GM12875 (cell line): ENCODE data around the gene RFWD3.

Source experiments
- H3K4me3 ChIP-seq: one replicate; pipeline ENCODE4 v1.5.1; 2011; ENCODE audit warnings: low read depth, low read length, control low read depth
- TF ChIP-seq, protein P1 (sequence below): IDR thresholded peaks from 2 replicates; pipeline ENCODE4 v1.5.1; 2011; ENCODE audit warnings: low read depth, mild to moderate bottlenecking, control low read depth, inconsistent platforms, low read length, moderate library complexity, borderline replicate concordance; ENCODE audit not compliant: insufficient read depth

Gene RFWD3

DNA sequence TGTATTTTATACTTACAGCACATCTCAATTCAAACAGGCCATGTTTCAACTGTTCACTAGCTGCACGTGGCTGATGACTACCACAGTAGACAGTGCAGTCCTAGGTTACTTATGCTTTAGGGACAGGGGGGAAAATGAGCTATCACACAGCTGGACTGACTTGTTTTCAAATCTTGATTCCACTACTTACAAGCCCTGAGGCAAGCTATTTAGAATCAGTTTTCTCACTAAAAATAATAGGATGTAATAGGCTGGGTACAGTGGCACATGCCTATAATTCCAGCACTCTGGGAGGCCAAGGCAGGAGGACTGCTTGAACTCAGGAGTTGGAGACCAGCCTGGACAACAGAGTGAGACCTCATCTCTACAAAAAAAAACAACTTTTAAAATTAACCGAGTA lies 70.1 kb downstream of the RFWD3 start:
- TF ChIP-seq, protein P1, sequence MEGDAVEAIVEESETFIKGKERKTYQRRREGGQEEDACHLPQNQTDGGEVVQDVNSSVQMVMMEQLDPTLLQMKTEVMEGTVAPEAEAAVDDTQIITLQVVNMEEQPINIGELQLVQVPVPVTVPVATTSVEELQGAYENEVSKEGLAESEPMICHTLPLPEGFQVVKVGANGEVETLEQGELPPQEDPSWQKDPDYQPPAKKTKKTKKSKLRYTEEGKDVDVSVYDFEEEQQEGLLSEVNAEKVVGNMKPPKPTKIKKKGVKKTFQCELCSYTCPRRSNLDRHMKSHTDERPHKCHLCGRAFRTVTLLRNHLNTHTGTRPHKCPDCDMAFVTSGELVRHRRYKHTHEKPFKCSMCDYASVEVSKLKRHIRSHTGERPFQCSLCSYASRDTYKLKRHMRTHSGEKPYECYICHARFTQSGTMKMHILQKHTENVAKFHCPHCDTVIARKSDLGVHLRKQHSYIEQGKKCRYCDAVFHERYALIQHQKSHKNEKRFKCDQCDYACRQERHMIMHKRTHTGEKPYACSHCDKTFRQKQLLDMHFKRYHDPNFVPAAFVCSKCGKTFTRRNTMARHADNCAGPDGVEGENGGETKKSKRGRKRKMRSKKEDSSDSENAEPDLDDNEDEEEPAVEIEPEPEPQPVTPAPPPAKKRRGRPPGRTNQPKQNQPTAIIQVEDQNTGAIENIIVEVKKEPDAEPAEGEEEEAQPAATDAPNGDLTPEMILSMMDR: no peak
- no peak overlapping the region for H3K4me3 ChIP-seq

DNA sequence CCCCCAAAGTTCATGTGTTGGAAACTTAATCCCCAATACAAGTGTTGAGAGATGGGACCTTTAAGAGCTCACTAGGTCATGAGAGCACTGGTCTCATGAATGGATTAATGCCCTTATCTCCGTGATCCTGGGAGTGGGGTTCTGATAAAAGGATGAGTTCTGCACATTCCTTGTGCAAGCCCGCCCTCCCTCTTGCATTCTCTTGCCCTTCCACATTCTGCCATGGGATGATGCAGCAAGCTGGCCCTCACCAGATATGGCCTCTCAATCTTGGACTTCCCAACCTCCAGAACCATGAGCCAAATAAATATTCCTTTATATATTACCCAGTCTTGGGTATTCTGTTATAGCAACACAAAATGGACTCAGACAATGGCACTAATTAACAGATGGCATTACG lies 73.8 kb downstream of the RFWD3 start:
- H3K4me3 ChIP-seq: no peak overlapping the region
- TF ChIP-seq, protein P1: no peak

DNA sequence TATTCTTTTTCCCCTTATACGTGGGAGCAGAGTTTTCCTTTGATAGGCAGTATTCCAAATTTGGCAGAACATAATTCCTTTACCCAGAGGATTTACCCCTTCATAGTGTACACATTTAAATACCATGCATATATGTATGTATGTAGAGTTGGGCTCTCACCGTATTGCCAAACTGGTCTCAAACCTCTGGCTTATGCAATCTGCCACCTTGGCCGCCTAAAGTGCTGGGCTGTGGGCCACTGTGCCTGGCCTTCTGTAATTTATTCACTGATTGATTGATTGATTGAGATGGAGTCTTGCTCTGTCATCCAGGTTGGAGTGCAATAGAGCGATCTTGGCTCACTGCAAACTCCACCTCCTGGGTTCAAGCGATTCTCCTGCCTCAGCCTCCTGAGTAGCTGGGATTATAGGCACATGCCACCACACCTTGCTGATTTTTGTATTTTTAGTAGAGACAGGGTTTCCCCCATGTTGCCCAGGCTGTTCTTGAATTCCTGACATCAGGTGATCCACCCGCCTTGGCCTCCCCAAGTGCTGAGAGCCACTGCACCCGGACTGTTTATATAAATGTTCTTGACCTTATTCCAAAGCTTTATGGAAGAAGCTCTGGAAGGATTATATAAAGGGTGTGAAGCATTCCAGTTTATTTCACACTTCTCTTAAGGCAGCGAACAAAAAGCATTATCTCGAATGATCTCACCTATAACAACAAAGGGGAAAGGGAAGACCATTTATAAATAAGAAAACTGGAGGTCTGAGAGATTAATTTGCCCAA lies 74.6 kb downstream of the RFWD3 start:
- H3K4me3 ChIP-seq: no peak overlapping the region
- TF ChIP-seq, protein P1: no peak

GRCh38 chr16:74586948-74587347 lies 79.7 kb downstream of the RFWD3 start:
- H3K4me3 ChIP-seq: no peak overlapping the region
- TF ChIP-seq, protein P1: no peak

- TF ChIP-seq, protein P1: no peak
- H3K4me3 ChIP-seq: no peak overlapping the region
Measured at GRCh38 chr16:74585846-74586443, 80.7 kb downstream of the RFWD3 start.

GRCh38 chr16:74583926-74584666 lies 82.6 kb downstream of the RFWD3 start:
- H3K4me3 ChIP-seq: no peak overlapping the region
- TF ChIP-seq, protein P1: no peak

GRCh38 chr16:74582970-74583369 lies 83.7 kb downstream of the RFWD3 start:
- TF ChIP-seq, protein P1: no peak
- no peak overlapping the region for H3K4me3 ChIP-seq
